ENCODE measurements around the gene REEP3. TPM values are rescaled to one million over a fixed set of nuclear protein-coding genes. Genes with fewer than 3 reads are reported as not detected.

Gene REEP3
- total and polyA plus RNA-seq, 2 of the 8 experiments (the other 6 are each of a cell fraction or from before 2014, with no cell fraction given), result 5.8 to 31.5 TPM

GRCh38 chr10:63653747-63654146 is 132.5 kb downstream of the REEP3 start (continued):
- no peak for TF ChIP-seq KDM5A (IDR thresholded peaks at IDR 0.05; ENCODE audit: low read length)
- no peak for TF ChIP-seq TEAD4 (IDR thresholded peaks at IDR 0.05; ENCODE audit: low read depth, low read length)
- TF ChIP-seq SP4 (IDR thresholded peaks at IDR 0.05; ENCODE audit: low read length), result no peak
- no peak for TF ChIP-seq PHF8 (conservative IDR thresholded peaks at IDR 0.05; ENCODE audit: low read depth, low read length)

Data from H1 (cell line).